Kidney (tissue), 14 donors: Measurements from ENCODE around the gene BEND5. TPM values are rescaled to one million over a fixed set of nuclear protein-coding genes. Genes with fewer than 3 reads are reported as not detected.

Experiments used
- DNase-seq, 5 donors: peaks; one replicate each; pipeline ENCODE4 v3.0.0-alpha.2; 2013 to 2020
- FAIRE-seq: peaks from 2 replicates; lab custom pipeline; 2012; peaks lifted over from hg19 to GRCh38; lab: Jason Lieb, UNC
- H3K27ac ChIP-seq, 2 donors: one replicate each; pipeline ENCODE4 v1.7.0; 2013; ENCODE audit warnings: low read depth in 2 of 2, low read length in 2 of 2, inconsistent platforms in 1 of 2
- H3K27me3 ChIP-seq: one replicate; pipeline ENCODE4 v1.7.1; 2013; ENCODE audit warnings: low read length, inconsistent platforms; ENCODE audit not compliant: control insufficient read depth, insufficient read depth
- H3K36me3 ChIP-seq, 3 donors: one replicate each; pipeline versions ENCODE4 v1.7.0 to v1.7.1; 2013; ENCODE audit warnings: low read length in 3 of 3, control low read depth in 1 of 3, inconsistent platforms in 1 of 3; ENCODE audit not compliant: insufficient read depth in 3 of 3, control insufficient read depth in 2 of 3
- H3K4me1 ChIP-seq, 3 donors: one replicate each; pipeline versions ENCODE4 v1.7.0 to v1.7.1; 2013; ENCODE audit warnings: low read length in 3 of 3, inconsistent platforms in 1 of 3, low read depth in 1 of 3; ENCODE audit not compliant: control insufficient read depth in 2 of 3, insufficient read depth in 2 of 3
- H3K4me3 ChIP-seq, 3 donors: one replicate each; pipeline versions ENCODE4 v1.7.0 to v1.8.1; 2013; ENCODE audit warnings: low read length in 3 of 3, control low read depth in 1 of 3, inconsistent platforms in 1 of 3
- H3K9ac ChIP-seq, 3 donors: one replicate each; pipeline versions ENCODE4 v1.7.0 to v1.7.1; 2013; ENCODE audit warnings: low read length in 3 of 3, control low read depth in 1 of 3, inconsistent platforms in 1 of 3
- H3K9me3 ChIP-seq, 3 donors: one replicate each; pipeline versions ENCODE4 v1.7.0 to v1.7.1; 2013; ENCODE audit warnings: low read length in 3 of 3, control low read depth in 1 of 3, inconsistent platforms in 1 of 3; ENCODE audit not compliant: control insufficient read depth in 2 of 3, insufficient read depth in 1 of 3
- CTCF ChIP-seq: IDR thresholded peaks from 3 replicates; pipeline ENCODE4 v1.5.1; 2012; ENCODE audit warnings: mild to moderate bottlenecking, moderate library complexity, borderline replicate concordance; ENCODE audit not compliant: insufficient read depth; ENCODE audit errors: extremely low read depth
- intact Hi-C: fragments of 100-400 bp; cut with DNase I; formaldehyde crosslinking; loops from one replicate; pipeline ENCODE4 v1.11.1; 2022
- polyA plus RNA-seq: library from polyadenylated mRNA; stranded (reverse); fragments of 350-450 nt; fragmentation: Illumina TruSeq; extraction: RNeasy Lipid Tissue Mini Kit (QIAGEN cat#74804); gene quantifications from one replicate; pipeline ENCODE4 v1.2.3, GENCODE V29; 2014; ENCODE audit warnings: low read depth, low replicate concordance; ENCODE audit not compliant: insufficient read depth
- total RNA-seq: library from RNA; stranded (reverse); fragmentation: NEBNext Ultra II Directional; extraction: Animal tissue kit (Norgen Biotek cat#: 25700); gene quantifications from one replicate; pipeline ENCODE4 v1.2.1, GENCODE V29; 2021
- donor health status: control.
- donor health status: control.
- donor health status: control.
- donor health status: control.
- donor health status: control.
- donor health status: DM: yes; HTN: yes; CAD: no.
- donor health status: Normal renal cell carcinoma (clear cell type).

Gene BEND5
- total and polyA plus RNA-seq, 2 donors from 2014 or later = 11.6 to 27.1 TPM

GRCh38 chr1:48725341-48726046 is 51.2 kb downstream of the BEND5 start:
- Histone ChIP-seq H3K9ac (no peak overlapping the region), H3K9me3 (no peaks in the 10 kb centered on the region), H3K27ac (peak overlapping the region in 1 of 2 donors; percentile 13), H3K4me1 (peaks cover 0 to 13% (median 5%) of the 10 kb centered on the region in 3 donors), H3K27me3 (no peaks in the 10 kb centered on the region), H3K4me3 (no peak overlapping the region), H3K36me3 (no peaks in the 10 kb centered on the region)
- FAIRE-seq (no peak), DNase-seq (no peak)
- intact Hi-C loops = no loop called here
- TF ChIP-seq CTCF = no peak

GRCh38 chr1:48720929-48721328 is 55.8 kb downstream of the BEND5 start:
- H3K27me3 ChIP-seq = no peaks in the 10 kb centered on the region
- H3K27ac ChIP-seq = no peak overlapping the region
- TF ChIP-seq CTCF = no peak
- FAIRE-seq (no peak), DNase-seq (no peak)
- H3K9ac ChIP-seq = no peak overlapping the region
- H3K36me3 ChIP-seq = no peaks in the 10 kb centered on the region
- no peak overlapping the region for H3K4me3 ChIP-seq
- intact Hi-C loops = no loop called here
- H3K4me1 ChIP-seq = peaks cover 0 to 3% (median 0%) of the 10 kb centered on the region in 3 donors
- H3K9me3 ChIP-seq = no peaks in the 10 kb centered on the region

GRCh38 chr1:48718705-48719104 is 58.0 kb downstream of the BEND5 start:
- intact Hi-C loops = no loop called here
- Histone ChIP-seq H3K27me3 (no peaks in the 10 kb centered on the region), H3K36me3 (no peaks in the 10 kb centered on the region), H3K9ac (no peak overlapping the region), H3K27ac (no peak overlapping the region), H3K9me3 (no peaks in the 10 kb centered on the region), H3K4me1 (peaks cover 0 to 3% (median 0%) of the 10 kb centered on the region in 3 donors), H3K4me3 (no peak overlapping the region)
- no peak for DNase-seq
- TF ChIP-seq CTCF = no peak
- FAIRE-seq = no peak
